HG03558 (cell line): ENCODE measurements around the gene SHISA3.
"Not testable (repeated sequence)": the region's sequence is repeated elsewhere in the genome, so short reads cannot be mapped to it uniquely, and the experiment has no call there.

Source experiments
- ATAC-seq: cut with Tn5 transposase; IDR thresholded peaks from one replicate; pipeline ENCODE4 v1.9.1; 2021; ENCODE audit warnings: moderate number of reproducible peaks; ENCODE audit not compliant: unreplicated experiment; ENCODE audit errors: extremely low read depth

Gene SHISA3

GRCh38 chr4:42396752-42397634, at the start of gene SHISA3:
Gene SHISA3 (plus strand): TSS chr4:42397488. CDS start chr4:42398057, 569 bp downstream.
- ATAC-seq = no peak

GRCh38 chr4:42348247-42348646, 49.0 kb upstream of the SHISA3 start:
- no peak for ATAC-seq

DNA sequence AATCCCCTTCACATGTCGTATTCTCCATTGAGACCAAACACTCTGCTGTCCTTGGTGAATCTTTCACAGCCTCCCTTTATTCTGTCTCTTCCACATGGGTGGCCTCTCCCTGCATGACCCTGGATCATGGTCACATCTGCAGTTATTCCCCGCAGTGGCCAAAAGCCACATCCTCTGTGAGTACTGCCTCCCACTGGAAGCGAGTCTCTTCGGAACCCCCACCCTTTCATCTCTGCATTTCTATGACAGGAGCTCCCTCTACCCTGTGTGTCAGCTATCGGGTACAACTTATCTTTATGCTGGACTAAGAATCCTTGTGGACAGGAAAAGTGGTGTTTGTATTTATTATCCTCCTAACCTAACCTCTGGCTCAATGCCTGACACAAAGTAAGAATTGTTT, 48.6 kb upstream of the SHISA3 start:
- ATAC-seq = no peak

- no peak for ATAC-seq
Measured at GRCh38 chr4:42350611-42351182, 46.6 kb upstream of the SHISA3 start.

DNA sequence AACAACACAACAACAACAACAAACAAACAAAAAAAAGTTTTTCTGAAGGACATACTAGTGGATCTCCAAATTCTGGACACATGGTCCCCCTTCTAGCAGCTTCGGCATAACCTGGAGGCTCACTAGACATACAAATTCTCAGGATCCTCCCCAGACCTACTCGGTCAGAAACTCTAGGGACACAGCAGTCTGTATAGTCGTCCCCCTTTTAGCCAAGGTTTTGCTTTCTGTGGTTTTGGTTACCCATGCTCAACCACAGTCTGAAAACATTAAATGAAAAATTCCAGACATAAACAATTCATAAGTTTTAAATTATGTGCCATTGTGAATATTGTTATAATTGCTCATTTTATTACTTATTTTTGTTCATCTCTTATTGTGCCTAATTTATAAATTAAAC, 45.2 kb upstream of the SHISA3 start:
- ATAC-seq = no peak

DNA sequence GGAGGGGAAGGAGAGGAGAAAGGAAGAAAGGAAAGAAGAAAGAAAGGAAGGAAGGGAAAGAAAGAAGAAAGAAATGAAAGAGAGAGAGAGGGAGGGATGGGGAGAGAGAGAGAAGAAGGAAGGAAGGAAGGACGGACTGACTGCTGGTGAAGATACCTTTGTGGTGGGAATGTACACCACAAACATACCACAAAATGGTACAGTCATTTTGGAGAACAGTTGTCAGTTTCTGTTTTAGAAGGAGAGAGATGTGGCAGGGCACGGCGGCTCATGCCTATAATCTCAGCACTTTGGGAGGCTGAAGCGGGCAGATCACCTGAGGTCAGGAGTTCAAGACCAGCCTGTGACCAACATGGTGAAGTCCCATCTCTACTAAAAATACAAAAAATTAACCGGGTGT, 40.0 kb upstream of the SHISA3 start:
- no peak for ATAC-seq

DNA sequence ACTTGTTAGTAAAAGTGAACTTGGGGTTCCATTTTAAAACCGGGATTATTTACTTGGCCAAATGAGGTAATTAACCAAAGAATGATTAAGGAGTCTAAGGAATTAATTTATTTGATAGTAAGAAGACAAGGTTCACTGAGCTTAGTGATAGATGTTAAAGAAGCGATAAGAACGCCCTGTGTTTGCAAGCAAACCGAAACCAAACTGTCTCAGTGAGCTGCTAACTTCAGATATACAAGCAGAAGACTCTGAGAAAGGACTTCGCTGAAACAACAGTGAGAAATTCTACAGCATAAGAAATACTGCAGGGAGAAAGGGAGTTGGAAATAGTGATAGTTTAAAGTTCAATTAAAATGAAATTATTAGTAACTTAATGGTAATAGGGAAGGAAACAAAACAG, 37.6 kb upstream of the SHISA3 start:
- ATAC-seq = no peak

GRCh38 chr4:42360256-42360669, 37.0 kb upstream of the SHISA3 start:
- no peak for ATAC-seq

GRCh38 chr4:42361456-42361855, 35.8 kb upstream of the SHISA3 start:
- no peak for ATAC-seq

- ATAC-seq = no peak
Measured at GRCh38 chr4:42362591-42362990, 34.7 kb upstream of the SHISA3 start.

GRCh38 chr4:42363614-42364013, 33.7 kb upstream of the SHISA3 start:
- no peak for ATAC-seq

DNA sequence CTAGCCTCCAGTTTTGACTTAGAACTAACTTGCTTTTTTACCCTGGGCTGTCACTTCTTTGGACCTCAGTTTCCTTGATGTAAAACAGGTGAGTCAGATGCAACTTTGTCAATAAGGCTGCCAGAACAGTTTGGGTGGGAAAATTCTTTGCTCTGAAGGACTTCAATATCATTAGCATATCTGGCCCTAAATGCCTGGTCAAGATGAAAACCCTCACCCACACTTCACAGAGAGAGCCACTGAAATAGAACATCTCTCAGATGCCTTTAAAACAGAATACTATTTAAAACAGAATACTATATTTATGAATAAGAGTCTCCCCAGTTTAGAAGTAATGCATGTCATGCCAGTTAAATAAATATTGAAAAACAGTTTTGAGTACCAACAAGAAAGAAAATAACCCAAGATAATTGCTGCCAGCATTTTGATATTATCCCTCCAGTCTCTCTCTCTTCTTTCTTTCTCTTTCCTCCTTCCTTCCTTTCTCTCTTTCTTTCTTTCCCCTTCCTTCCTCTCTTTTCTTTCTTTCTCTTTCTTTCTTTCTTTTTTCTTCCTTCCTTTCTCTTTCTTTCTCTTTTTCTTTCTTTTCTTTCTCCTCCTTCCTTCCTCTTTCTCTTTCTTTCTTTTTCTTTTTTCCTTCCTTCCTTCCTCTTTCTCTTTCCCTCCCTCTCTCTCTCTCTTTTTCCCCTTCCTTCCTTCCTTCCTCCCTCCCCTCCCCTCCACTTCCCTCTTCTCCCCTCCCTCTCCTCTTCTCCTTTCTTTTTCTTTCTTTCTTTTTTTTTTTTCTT, 32.8 kb upstream of the SHISA3 start:
- ATAC-seq = no peak

DNA sequence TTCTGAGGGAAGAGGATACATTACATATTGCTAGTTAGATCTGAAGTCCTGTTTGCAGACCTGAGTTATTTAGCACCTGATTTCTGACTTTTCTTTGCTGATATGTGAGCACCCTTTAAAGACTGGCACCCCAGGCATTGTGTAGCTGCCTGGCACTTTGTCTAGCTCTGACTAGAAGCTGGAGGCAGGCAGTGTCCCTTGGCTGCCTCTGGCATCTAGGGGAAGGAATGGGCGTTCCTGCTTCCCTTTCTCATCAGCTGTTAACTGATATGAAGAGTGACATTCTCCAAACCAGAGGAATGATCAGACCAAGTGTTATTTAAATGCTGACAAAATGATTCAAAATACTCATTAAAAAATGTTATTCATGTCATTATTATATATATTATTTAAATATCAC, 30.3 kb upstream of the SHISA3 start:
- ATAC-seq = no peak

DNA sequence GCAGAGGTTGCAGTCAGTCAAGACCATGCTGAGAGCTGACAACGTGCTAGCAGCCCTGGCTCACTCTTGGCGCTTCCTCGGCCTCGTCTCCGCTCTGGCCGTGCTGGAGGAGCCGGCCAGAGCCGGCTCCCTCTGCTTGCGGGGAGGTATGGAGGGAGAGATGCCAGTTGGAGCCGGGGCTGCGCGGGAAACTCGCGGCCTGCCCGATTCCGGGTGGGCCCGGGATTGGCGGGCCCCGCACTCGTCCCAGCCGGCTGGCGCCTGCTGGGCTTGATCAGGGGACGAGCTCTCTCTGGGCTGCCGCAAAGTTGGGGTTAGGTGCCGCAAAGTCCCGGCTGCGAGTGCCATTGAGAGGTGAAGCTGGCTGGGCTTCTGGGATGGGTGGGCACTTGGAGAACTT, 27.8 kb upstream of the SHISA3 start:
- ATAC-seq = no peak

DNA sequence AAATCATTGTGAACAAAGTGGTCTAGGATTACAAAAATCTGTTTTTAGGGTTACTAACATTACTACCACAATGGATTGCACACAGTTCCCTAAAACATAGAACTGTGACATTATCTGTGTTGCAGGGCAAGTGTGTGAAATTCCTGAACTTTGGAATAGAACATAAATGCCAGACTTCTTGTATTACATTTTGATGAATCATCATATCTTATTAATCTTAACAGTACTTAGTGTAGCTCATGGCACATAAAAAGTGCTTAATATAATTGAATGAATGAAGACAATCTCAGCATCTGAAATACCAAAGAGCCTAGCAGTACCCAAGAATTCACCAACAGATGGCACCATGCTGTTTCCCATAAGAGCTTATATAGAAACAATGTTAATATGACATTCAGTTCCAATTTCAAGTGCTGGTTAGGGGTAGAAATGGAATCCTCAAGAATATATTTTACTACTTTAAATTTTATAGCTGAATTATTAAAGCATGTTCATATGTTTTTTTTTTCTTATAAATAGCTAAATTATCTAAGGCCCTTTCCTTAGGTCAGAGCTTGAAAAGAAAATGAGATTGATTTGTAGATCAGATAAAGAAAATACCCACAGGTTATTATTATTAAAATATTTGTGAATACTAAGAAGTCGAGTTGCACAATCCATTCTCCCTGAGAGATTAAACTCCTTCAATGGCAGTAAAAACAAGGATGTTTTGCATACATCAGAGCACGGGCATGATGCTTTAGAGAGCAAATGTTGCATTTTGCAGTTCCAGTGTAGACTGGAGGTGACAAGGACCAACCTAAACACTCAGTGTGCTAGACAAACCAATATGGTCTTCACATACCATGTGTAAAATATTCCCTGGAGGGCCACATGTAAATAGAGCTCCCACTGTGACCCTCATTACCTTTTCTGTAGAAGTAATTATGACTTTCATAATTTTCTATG, 25.7 kb upstream of the SHISA3 start:
- no peak for ATAC-seq

- ATAC-seq = not testable (repeated sequence)
Measured at GRCh38 chr4:42372303-42372702, 25.0 kb upstream of the SHISA3 start.

- no peak for ATAC-seq
Measured at GRCh38 chr4:42377497-42377896, 19.8 kb upstream of the SHISA3 start.

GRCh38 chr4:42381666-42382065, 15.6 kb upstream of the SHISA3 start:
- ATAC-seq = no peak

- no peak for ATAC-seq
Measured at GRCh38 chr4:42385516-42385915, 11.8 kb upstream of the SHISA3 start.
